B cell (primary cell): Measurements from ENCODE around the gene SLC24A1.

ENCODE experiments used
- CTCF ChIP-seq: fragments of 200-600 bp; IDR thresholded peaks from one replicate; pipeline ENCODE4 v1.8.0; 2022; ENCODE audit warnings: antibody characterized with exemption, mild to moderate bottlenecking
- EZH2 ChIP-seq: IDR thresholded peaks from 2 replicates; pipeline ENCODE4 v1.6.1; 2012; ENCODE audit warnings: borderline replicate concordance, low read depth, mild to moderate bottlenecking, moderate library complexity, low read length; ENCODE audit not compliant: insufficient read depth, poor library complexity, severe bottlenecking

GRCh38 chr15:65659502-65660052 is 37.8 kb downstream of the SLC24A1 start:
- TF ChIP-seq CTCF (no peak), EZH2 (no peak)
